GM19099 (cell line): ENCODE results near the gene DERL3.

ENCODE experiments used
- POLR2A ChIP-seq: IDR thresholded peaks from 3 replicates; pipeline ENCODE4 v1.6.1; 2011; ENCODE audit warnings: low read depth; ENCODE audit not compliant: insufficient read length; ENCODE audit errors: extremely low read depth

DERL3 gene

DNA sequence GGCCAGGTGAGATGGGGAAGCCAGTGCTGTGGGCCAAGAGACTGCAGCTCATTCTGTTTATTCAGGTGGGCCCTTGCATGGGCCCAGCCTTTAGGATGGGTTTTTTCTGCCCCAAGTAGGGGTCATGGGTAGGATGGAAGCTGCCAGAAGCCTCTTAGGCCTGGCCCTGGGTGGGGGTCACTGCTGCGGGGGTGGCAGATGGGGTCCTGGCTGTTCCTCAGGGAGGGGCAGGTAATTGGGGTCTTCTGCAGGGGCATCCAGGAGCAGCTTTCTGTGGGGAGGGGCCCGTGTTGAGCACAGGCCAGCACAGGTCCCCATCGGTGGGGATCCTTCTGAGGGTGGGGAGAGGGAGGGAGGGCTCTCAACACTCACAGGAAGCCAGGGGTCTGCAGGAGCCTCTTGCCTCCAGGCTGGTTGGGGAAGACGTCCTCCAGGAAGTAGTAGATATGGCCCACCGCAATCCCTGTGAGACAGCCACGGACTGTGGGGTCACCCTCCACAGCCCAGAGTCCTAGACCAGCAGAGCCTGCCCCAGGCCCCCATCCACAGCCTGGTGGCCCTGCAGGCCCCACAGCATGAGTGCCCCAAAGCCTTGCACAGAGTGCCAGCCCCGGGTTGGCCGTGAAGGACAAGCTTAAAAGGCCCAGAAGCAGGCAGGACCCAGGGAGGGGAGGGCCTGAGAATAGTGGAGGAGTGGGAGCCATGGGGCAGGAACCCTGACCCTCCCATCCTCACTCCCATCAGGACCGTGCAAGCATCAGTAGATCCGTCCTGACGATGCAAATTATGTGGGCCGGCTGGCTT lies 1.9 kb downstream of the DERL3 start:
- TF ChIP-seq POLR2A, result no peak

DNA sequence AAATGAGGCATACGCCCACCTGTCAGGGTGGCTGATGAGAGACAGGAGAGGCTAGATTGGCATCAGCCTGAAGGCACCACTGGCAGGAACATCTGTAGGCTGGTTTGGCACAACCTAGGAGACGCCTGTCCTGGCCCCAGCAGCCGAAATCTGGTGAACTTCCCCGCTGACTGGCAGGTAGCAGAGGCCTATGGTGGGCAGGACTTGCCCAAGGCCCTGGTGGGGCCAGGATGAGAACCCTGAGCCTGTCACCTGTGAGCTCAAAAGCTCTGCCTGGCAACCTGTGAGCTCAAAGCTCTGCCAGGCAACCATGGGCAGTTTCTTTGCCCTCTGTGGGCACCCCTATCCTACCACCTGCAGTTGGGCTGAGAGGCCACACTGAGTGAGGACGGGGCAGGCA lies 2.5 kb downstream of the DERL3 start:
- TF ChIP-seq POLR2A, result no peak

DNA sequence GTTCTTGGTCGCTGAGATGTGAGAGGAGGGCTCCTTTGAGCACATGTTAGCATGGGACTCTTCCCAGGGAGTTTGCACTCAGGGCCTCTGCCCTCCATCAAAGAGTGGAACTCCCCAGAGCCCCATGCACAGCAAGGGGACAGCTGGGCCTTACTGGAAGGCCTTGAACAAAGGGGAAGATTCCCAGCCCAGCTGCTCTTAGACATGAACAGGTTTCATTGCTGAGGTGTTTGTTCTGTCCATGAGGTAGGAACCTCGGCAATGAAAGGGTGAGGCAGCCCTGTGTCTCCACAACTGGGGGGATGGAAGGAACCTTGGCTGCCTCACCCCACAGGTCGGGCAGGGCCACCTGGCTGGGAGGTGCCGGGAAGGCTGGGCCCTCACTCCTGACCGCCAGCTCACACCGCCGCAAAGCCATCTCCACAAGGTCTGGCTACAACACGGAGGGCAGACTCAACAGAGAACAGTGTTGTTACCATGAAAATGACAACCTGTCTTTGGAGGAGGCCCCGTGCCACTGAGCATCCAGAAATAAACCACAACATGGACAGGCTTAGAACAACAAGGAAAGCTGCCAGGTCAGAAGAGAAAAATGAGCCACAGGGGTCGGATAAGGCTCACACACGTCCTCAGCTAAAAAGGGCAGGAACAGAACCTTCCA lies 3.2 kb downstream of the DERL3 start:
- TF ChIP-seq POLR2A, result no peak

DNA sequence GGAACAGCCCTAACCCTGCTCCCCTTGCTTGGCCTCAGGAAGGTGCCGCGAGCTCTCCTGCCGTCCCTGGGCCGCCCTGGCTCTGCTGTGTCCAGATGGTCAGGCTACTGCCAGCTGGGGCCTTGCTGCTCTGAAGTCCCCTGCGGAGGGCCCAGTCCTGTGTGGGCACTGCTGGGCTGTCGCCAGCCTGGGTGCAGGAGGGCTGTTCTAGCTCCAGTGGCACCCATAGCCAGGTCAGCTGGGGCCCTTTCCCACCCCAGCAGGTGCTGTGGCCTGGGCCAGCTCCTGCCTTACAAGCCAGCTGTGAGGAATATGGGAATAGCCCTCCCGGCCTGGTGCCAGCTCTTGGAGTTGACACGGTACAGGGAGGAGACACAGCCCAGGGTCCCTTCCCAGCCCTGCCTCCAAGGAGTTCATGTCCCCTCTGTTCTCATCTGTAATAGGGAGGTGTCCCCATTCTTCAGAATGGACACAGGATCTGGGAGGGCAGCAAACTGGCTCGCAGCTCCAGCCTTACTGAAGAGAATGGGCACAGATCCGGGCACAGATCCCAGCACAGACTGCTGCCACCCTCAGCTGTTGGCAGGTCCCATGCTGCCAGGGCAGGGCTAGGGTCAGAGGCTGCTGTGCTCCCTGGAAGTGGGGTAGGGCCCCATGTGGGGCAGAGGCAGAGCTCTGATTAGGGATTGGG lies 3.9 kb downstream of the DERL3 start:
- TF ChIP-seq POLR2A, result no peak

DNA sequence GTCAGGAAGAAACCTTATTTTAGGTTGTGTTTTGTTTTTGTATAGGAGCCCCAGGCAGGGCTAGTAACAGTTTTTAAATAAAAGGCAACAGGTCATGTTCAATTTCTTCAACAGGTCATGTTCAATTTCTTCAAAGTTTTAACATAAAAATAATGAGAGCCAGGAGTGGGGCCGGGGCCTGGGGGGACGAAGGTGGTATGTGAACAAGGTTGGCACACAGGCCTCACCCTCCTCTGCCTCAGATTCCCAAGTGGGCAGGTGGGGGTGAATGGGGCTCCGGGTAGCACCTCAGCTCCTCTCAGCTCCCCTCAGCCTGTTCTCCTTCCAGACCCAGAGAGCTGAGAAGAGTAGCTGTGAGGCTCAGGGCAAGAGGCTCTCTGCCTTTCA lies 4.4 kb downstream of the DERL3 start:
- no peak for TF ChIP-seq POLR2A

DNA sequence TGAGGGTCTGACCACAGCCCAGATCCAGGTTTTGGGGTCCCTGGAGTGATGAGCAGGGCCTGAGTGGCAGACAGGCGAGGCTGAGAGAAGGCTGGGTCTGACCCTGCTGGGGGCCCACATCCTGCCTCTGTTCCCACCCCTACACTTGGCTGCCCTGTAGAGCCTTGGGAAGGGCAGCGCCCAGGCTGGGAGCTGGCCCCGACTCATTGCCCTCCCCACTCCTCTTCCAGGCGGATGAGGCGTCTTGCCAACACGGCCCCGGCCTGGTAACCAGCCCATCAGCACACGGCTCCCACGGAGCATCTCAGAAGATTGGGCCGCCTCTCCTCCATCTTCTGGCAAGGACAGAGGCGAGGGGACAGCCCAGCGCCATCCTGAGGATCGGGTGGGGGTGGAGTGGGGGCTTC lies 4.9 kb downstream of the DERL3 start:
- no peak for TF ChIP-seq POLR2A

DNA sequence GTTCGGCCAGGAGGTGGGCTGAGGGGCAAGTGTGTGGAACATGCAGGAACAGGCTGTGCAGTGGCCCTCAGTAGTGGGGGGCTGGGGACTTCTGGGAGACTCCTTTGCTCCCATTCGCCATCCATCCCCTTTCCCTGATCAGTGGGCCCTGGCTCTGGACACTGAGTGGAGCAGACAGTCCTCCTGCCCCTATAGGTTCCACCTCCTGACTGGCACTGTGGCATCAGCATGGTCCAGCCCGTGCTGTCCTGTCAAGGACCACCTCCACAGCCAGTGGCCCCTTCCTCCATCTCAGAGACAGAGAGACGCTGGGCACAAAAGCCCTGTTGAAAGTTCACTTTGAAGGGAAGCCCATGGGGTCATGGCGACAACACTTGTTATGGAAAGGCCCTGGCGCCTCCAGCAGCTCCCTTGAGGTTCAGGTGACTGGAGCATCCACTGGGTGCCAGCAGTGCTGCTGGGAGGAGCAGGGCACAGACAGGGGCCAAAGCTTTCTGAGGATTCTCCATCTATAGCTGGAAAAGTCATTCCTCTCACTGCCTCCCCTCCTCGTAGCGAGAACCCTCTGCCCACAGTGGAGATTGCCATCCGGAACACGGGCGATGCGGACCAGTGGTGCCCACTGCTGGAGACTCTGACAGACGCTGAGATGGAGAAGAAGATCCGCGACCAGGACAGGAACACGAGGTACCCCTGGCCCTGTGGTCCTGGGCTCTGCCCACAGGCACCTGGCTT lies 5.6 kb downstream of the DERL3 start:
- no peak for TF ChIP-seq POLR2A

DNA sequence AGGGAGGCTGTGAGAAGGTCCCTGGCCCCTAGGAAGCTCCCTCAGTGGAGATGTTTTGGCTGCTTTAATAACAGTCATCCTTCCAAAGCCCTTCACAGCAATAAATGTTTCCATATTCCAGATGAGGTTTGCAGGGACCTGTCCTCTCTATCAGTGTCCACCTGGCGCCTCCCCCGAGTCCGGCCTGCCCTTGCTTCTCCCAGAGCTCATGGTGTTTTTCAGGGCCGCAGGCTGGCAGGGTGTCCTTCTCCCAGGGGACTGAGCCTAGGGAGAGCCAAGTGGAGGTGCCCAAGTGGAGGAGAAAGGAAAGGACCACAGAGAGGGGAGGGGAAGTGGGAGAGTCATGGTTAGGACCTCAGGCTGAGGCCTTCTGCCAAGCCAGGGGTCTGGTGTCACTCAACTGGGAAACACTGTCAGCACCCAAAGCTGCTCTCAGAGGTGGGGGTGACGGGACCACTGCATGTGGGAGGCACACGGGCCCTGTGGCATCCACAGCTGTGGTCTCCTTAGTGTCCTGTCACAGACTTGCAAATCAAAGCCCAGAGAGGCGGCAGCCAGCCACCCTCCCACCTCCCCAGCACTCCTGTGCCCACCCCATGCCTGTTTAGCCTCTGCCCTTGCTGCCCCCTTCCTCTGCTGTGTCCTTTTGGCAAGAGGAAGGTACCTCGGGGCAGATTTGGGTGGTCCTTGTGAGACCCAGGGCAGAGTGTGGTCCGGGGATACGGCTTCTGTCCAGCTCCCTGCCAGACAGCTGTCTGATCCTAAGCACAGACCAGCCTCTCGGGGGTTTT lies 6.4 kb downstream of the DERL3 start:
- TF ChIP-seq POLR2A, result no peak

DNA sequence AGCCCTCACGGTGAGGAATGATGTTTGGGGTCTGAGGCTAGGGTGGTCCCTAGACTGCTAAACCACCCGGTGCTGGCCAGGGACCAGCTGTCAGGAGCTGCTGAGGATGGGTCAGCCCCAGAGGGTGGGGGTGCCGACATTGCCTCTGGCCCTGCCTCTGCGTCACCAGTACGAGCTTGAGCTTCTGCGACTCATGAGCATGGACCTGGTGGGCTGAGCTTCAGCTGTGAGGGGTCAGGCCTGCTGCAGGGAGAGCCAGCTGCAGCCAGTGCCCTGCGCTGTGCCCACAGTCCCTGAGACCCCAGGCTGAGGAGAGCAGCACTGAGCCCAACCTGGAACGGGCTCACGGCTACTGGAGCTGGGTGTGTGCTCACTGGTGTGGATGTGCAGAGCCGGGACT lies 7.0 kb downstream of the DERL3 start:
- TF ChIP-seq POLR2A, result no peak

DNA sequence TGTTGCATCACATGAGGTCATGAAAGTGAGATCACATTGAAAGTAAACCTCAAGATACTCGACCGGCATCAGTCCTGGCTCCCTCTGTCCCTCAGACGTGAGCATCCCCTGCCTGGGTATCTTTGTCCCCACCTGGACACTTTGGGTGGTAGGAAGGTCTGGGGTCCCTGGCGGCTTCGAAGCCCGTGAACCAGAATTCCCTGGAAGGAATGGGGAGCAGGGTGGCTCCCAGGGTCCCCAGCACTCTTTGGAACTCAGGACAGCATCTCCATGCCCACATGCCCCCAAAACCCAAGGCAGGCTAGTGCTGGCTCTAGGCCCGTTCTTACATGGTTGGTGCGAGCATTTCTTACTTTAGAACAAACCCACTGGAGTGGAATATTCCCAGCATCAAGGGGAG lies 7.5 kb downstream of the DERL3 start:
- TF ChIP-seq POLR2A, result no peak

DNA sequence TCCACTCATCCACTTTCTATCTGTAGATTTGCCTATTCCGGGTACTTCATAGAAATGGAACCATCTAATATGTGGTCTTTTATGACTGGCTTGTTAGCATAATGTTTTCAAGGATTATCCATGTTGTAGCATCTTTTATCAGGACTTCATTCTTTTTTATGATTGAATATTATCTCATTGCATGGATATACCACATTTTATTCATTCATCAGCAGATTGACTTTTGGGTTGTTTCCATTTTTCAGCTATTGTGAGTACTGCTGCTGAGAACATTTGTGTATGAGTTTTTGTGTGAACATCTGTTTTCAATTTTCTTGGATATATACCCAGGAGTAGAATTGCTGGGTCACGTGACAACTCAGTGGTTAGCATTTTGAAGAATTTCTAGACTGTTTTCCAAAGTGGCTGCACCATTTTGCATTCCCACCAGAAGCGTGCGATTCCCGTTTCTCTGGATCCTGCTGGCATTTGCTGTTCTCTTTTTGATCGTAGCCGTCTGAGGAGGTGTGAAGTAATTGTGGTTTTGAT lies 8.9 kb downstream of the DERL3 start:
- no peak for TF ChIP-seq POLR2A

DNA sequence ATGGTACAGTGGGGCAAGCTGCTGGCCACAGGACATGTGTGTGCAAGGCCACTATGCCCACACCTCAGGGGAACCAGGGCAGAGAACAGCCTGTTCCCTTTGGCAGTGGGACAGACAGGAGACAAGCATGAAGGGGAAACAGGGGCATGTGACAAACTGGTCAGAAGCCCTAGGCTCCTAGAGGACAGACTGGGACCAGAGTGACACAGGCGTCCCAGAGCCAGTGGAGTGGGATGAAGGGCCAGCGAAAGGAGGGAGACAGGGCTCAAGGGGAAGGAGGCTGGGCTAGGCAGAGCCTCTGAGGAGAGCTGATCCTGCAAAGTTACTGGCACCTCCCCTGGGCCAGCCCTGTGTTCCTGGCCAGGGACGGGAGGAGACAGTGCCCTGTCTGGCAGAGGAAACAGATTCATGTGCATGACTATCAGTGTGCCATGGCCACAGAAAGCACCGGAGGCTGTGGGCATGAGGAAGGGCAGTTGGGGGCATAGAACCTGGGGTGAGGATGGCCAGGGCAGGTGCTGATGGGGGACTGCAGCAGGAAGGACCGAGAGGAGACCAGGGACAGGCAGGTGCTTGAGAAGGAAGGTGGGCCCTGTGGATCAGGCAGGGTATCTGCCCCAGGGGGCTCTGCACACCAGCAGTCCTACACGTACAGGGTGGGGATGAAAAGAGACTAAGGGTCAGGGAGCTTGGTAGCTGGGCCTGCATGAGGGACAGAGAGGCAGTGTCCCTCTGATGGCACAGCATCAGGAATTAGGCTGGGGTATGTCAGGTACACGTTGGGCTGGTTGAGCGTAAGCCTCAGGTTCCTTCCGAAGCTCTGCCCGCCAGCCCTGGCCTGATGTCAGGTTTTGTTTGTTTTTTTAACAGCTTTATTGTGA lies 9.8 kb downstream of the DERL3 start:
- TF ChIP-seq POLR2A, result no peak

DNA sequence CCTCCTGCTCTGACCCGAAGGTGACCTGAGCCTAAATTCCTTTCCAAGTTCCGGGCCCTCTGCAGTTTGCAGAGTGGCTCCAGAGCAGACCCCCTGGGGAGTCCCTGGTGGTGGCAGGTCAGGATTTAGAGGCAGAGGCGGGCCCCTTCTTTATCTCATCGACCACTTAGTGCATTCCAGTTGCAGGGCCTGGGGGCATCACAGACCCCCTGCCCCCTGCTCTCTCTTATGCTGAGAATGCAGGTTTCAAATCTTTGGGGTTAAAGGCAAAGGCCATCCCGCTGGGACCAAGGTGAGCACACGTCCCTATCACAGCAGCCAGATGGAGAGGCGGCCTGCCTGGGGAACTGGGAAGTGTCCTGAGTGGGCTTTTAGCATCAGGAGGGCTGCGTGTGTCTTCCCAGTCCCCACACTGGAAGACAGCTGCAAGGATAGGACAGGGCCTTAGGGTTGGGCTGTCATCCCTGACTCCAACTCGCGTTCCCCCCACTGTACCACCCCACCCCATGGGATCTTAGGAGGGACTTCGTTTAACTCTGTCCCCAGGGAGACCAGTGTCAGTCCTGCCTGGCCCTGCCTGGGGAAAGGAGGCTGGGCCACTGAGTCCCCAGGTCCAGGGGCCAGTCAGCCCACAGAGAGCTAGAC lies 11.3 kb downstream of the DERL3 start:
- TF ChIP-seq POLR2A, result no peak
